Adrenal gland (tissue), 5 donors: ENCODE data around the gene GAK.
"Not testable (repeated sequence)": the region's sequence is repeated elsewhere in the genome, so short reads cannot be mapped to it uniquely, and the experiment has no call there.

ENCODE experiments used
- CTCF ChIP-seq, 6 experiments: fragments of 450-650 bp in 4 of 6; fragments of 200-600 bp in 2 of 6; sonication (generic) in 1 of 6; IDR thresholded peaks; 1 replicate in 5 of 6; 2 replicates in 1 of 6; pipeline versions ENCODE4 v1.5.1 to v1.8.0; 2016 to 2021; ENCODE audit warnings: antibody characterized with exemption in 6 of 6, mild to moderate bottlenecking in 2 of 6, moderate library complexity in 1 of 6
- POLR2A ChIP-seq, 2 donors: fragments of 450-650 bp; IDR thresholded peaks; one replicate each; pipeline ENCODE4 v1.6.1; 2017; ENCODE audit warnings: antibody characterized with exemption in 2 of 2, mild to moderate bottlenecking in 2 of 2, moderate library complexity in 1 of 2
- donor health status: DM: no; HTN: no; CAD: no.

GRCh38 chr4:927566-927965, 4.5 kb downstream of the GAK start:
- TF ChIP-seq CTCF, POLR2A (IDR thresholded peaks at IDR 0.05): not testable (repeated sequence)
